IPS-15b (cell line): ENCODE measurements around the gene ALKBH5.
"Not testable (repeated sequence)": the region's sequence is repeated elsewhere in the genome, so short reads cannot be mapped to it uniquely, and the experiment has no call there.

Experiments
- H3K27me3 ChIP-seq: one replicate; pipeline ENCODE4 v1.6.1; 2013; ENCODE audit warnings: low read length; ENCODE audit not compliant: control insufficient read depth, insufficient read depth
- H3K36me3 ChIP-seq: one replicate; pipeline ENCODE4 v1.6.1; 2013; ENCODE audit warnings: low read length; ENCODE audit not compliant: control insufficient read depth, insufficient read depth
- H3K4me1 ChIP-seq: one replicate; pipeline ENCODE4 v1.6.1; 2013; ENCODE audit warnings: mild to moderate bottlenecking, low read length; ENCODE audit not compliant: control insufficient read depth, insufficient read depth
- H3K4me3 ChIP-seq: one replicate; pipeline ENCODE4 v1.5.1; 2013; ENCODE audit warnings: low read depth, low read length
- H3K9ac ChIP-seq: one replicate; pipeline ENCODE4 v1.6.1; 2013; ENCODE audit warnings: low read depth, mild to moderate bottlenecking, low read length
- H3K9me3 ChIP-seq: one replicate; pipeline ENCODE4 v1.6.1; 2013; ENCODE audit warnings: mild to moderate bottlenecking, low read length; ENCODE audit not compliant: control insufficient read depth, insufficient read depth

ALKBH5 gene

GRCh38 chr17:18208092-18208491, 24.5 kb downstream of the ALKBH5 start:
- H3K9ac ChIP-seq: no peak overlapping the region
- peaks cover 31% of the 10 kb centered on the region for H3K36me3 ChIP-seq
- no peaks in the 10 kb centered on the region for H3K9me3 ChIP-seq
- peaks cover 6% of the 10 kb centered on the region for H3K4me1 ChIP-seq
- no peak overlapping the region for H3K4me3 ChIP-seq
- H3K27me3 ChIP-seq: no peaks in the 10 kb centered on the region

GRCh38 chr17:18213666-18214270, 30.1 kb downstream of the ALKBH5 start:
- no peak overlapping the region for H3K4me3 ChIP-seq
- no peaks in the 10 kb centered on the region for H3K27me3 ChIP-seq
- H3K9me3 ChIP-seq: no peaks in the 10 kb centered on the region
- no peak overlapping the region for H3K9ac ChIP-seq
- no peaks in the 10 kb centered on the region for H3K4me1 ChIP-seq
- H3K36me3 ChIP-seq: peaks cover 3% of the 10 kb centered on the region

GRCh38 chr17:18216906-18217305, 33.3 kb downstream of the ALKBH5 start:
- not testable (repeated sequence) for H3K27me3 ChIP-seq, H3K4me3 ChIP-seq, H3K4me1 ChIP-seq, H3K9me3 ChIP-seq, H3K9ac ChIP-seq, H3K36me3 ChIP-seq

- Histone ChIP-seq H3K4me1 (no peaks in the 10 kb centered on the region), H3K36me3 (no peaks in the 10 kb centered on the region), H3K4me3 (no peak overlapping the region), H3K9ac (no peak overlapping the region), H3K27me3 (no peaks in the 10 kb centered on the region), H3K9me3 (no peaks in the 10 kb centered on the region)
Measured at GRCh38 chr17:18217412-18218015, 33.9 kb downstream of the ALKBH5 start.

GRCh38 chr17:18218756-18219415, 35.3 kb downstream of the ALKBH5 start:
- peaks cover under 1% of the 10 kb centered on the region for H3K4me1 ChIP-seq
- no peaks in the 10 kb centered on the region for H3K9me3 ChIP-seq
- H3K27me3 ChIP-seq: no peaks in the 10 kb centered on the region
- H3K4me3 ChIP-seq: no peak overlapping the region
- H3K9ac ChIP-seq: no peak overlapping the region
- no peaks in the 10 kb centered on the region for H3K36me3 ChIP-seq

GRCh38 chr17:18224053-18224386, 40.4 kb downstream of the ALKBH5 start:
- Histone ChIP-seq H3K9ac (peak overlapping the region; percentile 84), H3K4me3 (peak overlapping the region; percentile 82), H3K9me3 (no peaks in the 10 kb centered on the region), H3K27me3 (no peaks in the 10 kb centered on the region), H3K36me3 (no peaks in the 10 kb centered on the region), H3K4me1 (peaks cover 5% of the 10 kb centered on the region)

- no peaks in the 10 kb centered on the region for H3K36me3 ChIP-seq
- H3K4me3 ChIP-seq: peak overlapping the region; percentile 82
- no peaks in the 10 kb centered on the region for H3K9me3 ChIP-seq
- H3K4me1 ChIP-seq: peaks cover 5% of the 10 kb centered on the region
- H3K27me3 ChIP-seq: no peaks in the 10 kb centered on the region
- H3K9ac ChIP-seq: peak overlapping the region; percentile 84
Measured at GRCh38 chr17:18224387-18225120, 40.9 kb downstream of the ALKBH5 start.

- H3K27me3 ChIP-seq: no peaks in the 10 kb centered on the region
- H3K9ac ChIP-seq: peak within 1 kb of the TSS; percentile 84
- H3K36me3 ChIP-seq: no peaks in the 10 kb centered on the region
- peak within 1 kb of the TSS; percentile 99 for H3K4me3 ChIP-seq
- H3K9me3 ChIP-seq: no peaks in the 10 kb centered on the region
- peaks cover 5% of the 10 kb centered on the region for H3K4me1 ChIP-seq
Measured at GRCh38 chr17:18225121-18225641, 41.6 kb downstream of the ALKBH5 start, which contains the start of gene LLGL1. LLGL1 (plus strand) TSS chr17:18225635; CDS start chr17:18225683, 48 bp downstream.

- Histone ChIP-seq H3K27me3 (no peaks in the 10 kb centered on the region), H3K9me3 (no peaks in the 10 kb centered on the region), H3K9ac (peak overlapping the region; percentile 79), H3K36me3 (no peaks in the 10 kb centered on the region), H3K4me3 (peak overlapping the region; percentile 99), H3K4me1 (peaks cover 5% of the 10 kb centered on the region)
Measured at GRCh38 chr17:18225642-18226283, 42.1 kb downstream of the ALKBH5 start.

- H3K36me3 ChIP-seq: no peaks in the 10 kb centered on the region
- peak overlapping the region; percentile 79 for H3K9ac ChIP-seq
- H3K4me1 ChIP-seq: peaks cover 5% of the 10 kb centered on the region
Measured at GRCh38 chr17:18226284-18226945, 42.8 kb downstream of the ALKBH5 start.

GRCh38 chr17:18227635-18228034, 44.0 kb downstream of the ALKBH5 start:
- peaks cover 5% of the 10 kb centered on the region for H3K4me1 ChIP-seq
- H3K27me3 ChIP-seq: no peaks in the 10 kb centered on the region
- H3K9ac ChIP-seq: no peak overlapping the region
- H3K9me3 ChIP-seq: no peaks in the 10 kb centered on the region
- no peak overlapping the region for H3K4me3 ChIP-seq
- H3K36me3 ChIP-seq: peaks cover 9% of the 10 kb centered on the region

More at GRCh38 chr17:18226284-18226945, 42.8 kb downstream of the ALKBH5 start:
- peak overlapping the region; percentile 99 for H3K4me3 ChIP-seq
- no peaks in the 10 kb centered on the region for H3K27me3 ChIP-seq
- no peaks in the 10 kb centered on the region for H3K9me3 ChIP-seq
